Lung microvascular endothelial cell (primary cell): ENCODE data around the gene SH3RF1. TPM values are rescaled to one million over a fixed set of nuclear protein-coding genes. Genes with fewer than 3 reads are reported as not detected.
"Not testable (repeated sequence)": the region's sequence is repeated elsewhere in the genome, so short reads cannot be mapped to it uniquely, and the experiment has no call there.

Source experiments
- DNase-seq, 2 donors: peaks; one replicate each; pipeline versions ENCODE4 v3.0.0 to v3.0.0-alpha.2; 2010; ENCODE audit warnings: low read depth in 2 of 2
- total RNA-seq: library from RNA; depleted of rRNA; stranded (reverse); fragments of >200 nt; gene quantifications from 2 replicates; pipeline ENCODE4 v1.2.1, GENCODE V29; 2014

Gene SH3RF1
- total RNA-seq, 1 donor from 2014 or later = 7.3 TPM

GRCh38 chr4:169229571-169230028 lies 41.2 kb downstream of the SH3RF1 start:
- peak in 1 of 2 donors; percentile 87 for DNase-seq

- DNase-seq = no peak
Observed at GRCh38 chr4:169228076-169228475, 42.7 kb downstream of the SH3RF1 start.

GRCh38 chr4:169226565-169226964 lies 44.2 kb downstream of the SH3RF1 start:
- DNase-seq = no peak

- peak in 1 of 2 donors; percentile 79 for DNase-seq
Observed at GRCh38 chr4:169225812-169226211, 44.9 kb downstream of the SH3RF1 start.

GRCh38 chr4:169225058-169225751 lies 45.6 kb downstream of the SH3RF1 start:
- peak in 1 of 2 donors; percentile 95 for DNase-seq

- DNase-seq = no peak
Observed at GRCh38 chr4:169222761-169223160, 48.0 kb downstream of the SH3RF1 start.

GRCh38 chr4:169221662-169222061 lies 49.1 kb downstream of the SH3RF1 start:
- DNase-seq = no peak

- DNase-seq = no peak
Observed at GRCh38 chr4:169220854-169221411, 49.8 kb downstream of the SH3RF1 start.

- no peak for DNase-seq
Observed at GRCh38 chr4:169220447-169220846, 50.3 kb downstream of the SH3RF1 start.

GRCh38 chr4:169219440-169219839 lies 51.3 kb downstream of the SH3RF1 start:
- DNase-seq = no peak

- no peak for DNase-seq
Observed at GRCh38 chr4:169215656-169216055, 55.1 kb downstream of the SH3RF1 start.

GRCh38 chr4:169212981-169213380 lies 57.8 kb downstream of the SH3RF1 start:
- no peak for DNase-seq

GRCh38 chr4:169210504-169211118 lies 60.1 kb downstream of the SH3RF1 start:
- DNase-seq = no peak

- DNase-seq = no peak
Observed at GRCh38 chr4:169209388-169209883, 61.3 kb downstream of the SH3RF1 start.

GRCh38 chr4:169208516-169208915 lies 62.2 kb downstream of the SH3RF1 start:
- DNase-seq = peak in 1 of 2 donors; percentile 14

GRCh38 chr4:169208090-169208455 lies 62.7 kb downstream of the SH3RF1 start:
- no peak for DNase-seq

- no peak for DNase-seq
Observed at GRCh38 chr4:169207436-169208089, 63.2 kb downstream of the SH3RF1 start.

- no peak for DNase-seq
Observed at GRCh38 chr4:169205744-169206080, 65.0 kb downstream of the SH3RF1 start.

- no peak for DNase-seq
Observed at GRCh38 chr4:169205075-169205743, 65.5 kb downstream of the SH3RF1 start.

GRCh38 chr4:169203891-169204290 lies 66.9 kb downstream of the SH3RF1 start:
- DNase-seq = no peak

- not testable (repeated sequence) for DNase-seq
Observed at GRCh38 chr4:169203278-169203677, 67.5 kb downstream of the SH3RF1 start.

- no peak for DNase-seq
Observed at GRCh38 chr4:169202878-169203277, 67.9 kb downstream of the SH3RF1 start.
